Astrocyte (in vitro differentiated cells and primary cell): Measurements from ENCODE around the gene FGF1. TPM values are rescaled to one million over a fixed set of nuclear protein-coding genes. Genes with fewer than 3 reads are reported as not detected.

Experiments used
- DNase-seq: peaks from one replicate; pipeline ENCODE4 v3.0.0-alpha.2; 2010; ENCODE audit warnings: low read depth
- FAIRE-seq: peaks from 2 replicates; lab custom pipeline; 2011; peaks lifted over from hg19 to GRCh38; lab: Jason Lieb, UNC
- H2AFZ ChIP-seq: 2 replicates; pipeline ENCODE4 v1.6.0; 2012; ENCODE audit warnings: low read depth, low read length, inconsistent platforms
- H3K27ac ChIP-seq: 2 replicates; pipeline ENCODE4 v1.5.1; 2011; ENCODE audit warnings: low read depth, low read length, inconsistent platforms
- H3K27me3 ChIP-seq: 2 replicates; pipeline ENCODE4 v1.6.0; 2011; ENCODE audit warnings: low read length, inconsistent platforms; ENCODE audit not compliant: insufficient read depth
- H3K36me3 ChIP-seq: 2 replicates; pipeline ENCODE4 v1.5.1; 2011; ENCODE audit warnings: low read length, inconsistent platforms; ENCODE audit not compliant: insufficient read depth
- H3K4me1 ChIP-seq: 2 replicates; pipeline ENCODE4 v1.5.1; 2011; ENCODE audit warnings: low read length, inconsistent platforms; ENCODE audit not compliant: insufficient read depth
- H3K4me2 ChIP-seq: 2 replicates; pipeline ENCODE4 v1.6.0; 2012; ENCODE audit warnings: low read length, inconsistent platforms
- H3K4me3 ChIP-seq: 2 replicates; pipeline ENCODE4 v1.5.1; 2011; ENCODE audit warnings: low read depth, mild to moderate bottlenecking, low read length, inconsistent platforms; ENCODE audit not compliant: insufficient read depth
- H3K79me2 ChIP-seq: 2 replicates; pipeline ENCODE4 v1.6.0; 2012; ENCODE audit warnings: mild to moderate bottlenecking, low read length, inconsistent platforms; ENCODE audit not compliant: insufficient read depth
- H3K9ac ChIP-seq: 2 replicates; pipeline ENCODE4 v1.6.0; 2012; ENCODE audit warnings: mild to moderate bottlenecking, low read length, inconsistent platforms
- H3K9me3 ChIP-seq: 2 replicates; pipeline ENCODE4 v1.5.1; 2012; ENCODE audit warnings: low read depth, mild to moderate bottlenecking, low read length, inconsistent platforms; ENCODE audit not compliant: insufficient read depth
- H4K20me1 ChIP-seq: 2 replicates; pipeline ENCODE4 v1.6.0; 2012; ENCODE audit warnings: low read length, inconsistent platforms; ENCODE audit not compliant: insufficient read depth
- H3K27ac Mint-ChIP-seq: one replicate; pipeline ENCODE4 v1.8.0; 2021; ENCODE audit warnings: mild to moderate bottlenecking, mixed read lengths; ENCODE audit not compliant: unreplicated experiment
- H3K27me3 Mint-ChIP-seq: one replicate; pipeline ENCODE4 v1.8.0; 2021; ENCODE audit warnings: low read depth, mixed read lengths; ENCODE audit not compliant: unreplicated experiment
- H3K36me3 Mint-ChIP-seq: one replicate; pipeline ENCODE4 v1.8.0; 2021; ENCODE audit warnings: low read depth, mixed read lengths; ENCODE audit not compliant: unreplicated experiment
- H3K4me1 Mint-ChIP-seq: one replicate; pipeline ENCODE4 v1.8.0; 2021; ENCODE audit warnings: low read depth, mixed read lengths; ENCODE audit not compliant: unreplicated experiment
- H3K4me3 Mint-ChIP-seq: one replicate; pipeline ENCODE4 v1.8.0; 2021; ENCODE audit warnings: mild to moderate bottlenecking, moderate library complexity, mixed read lengths; ENCODE audit not compliant: unreplicated experiment
- H3K9me3 Mint-ChIP-seq: one replicate; pipeline ENCODE4 v1.8.0; 2021; ENCODE audit warnings: mild to moderate bottlenecking, mixed read lengths; ENCODE audit not compliant: unreplicated experiment
- EZH2 ChIP-seq: IDR thresholded peaks from 2 replicates; pipeline ENCODE4 v1.6.1; 2012; ENCODE audit warnings: mild to moderate bottlenecking, low read length, inconsistent platforms; ENCODE audit not compliant: insufficient read depth
- total RNA-seq: library from RNA; stranded (reverse); gene quantifications from 2 replicates; pipeline ENCODE4 v1.2.1, GENCODE V29; 2021
- TF ChIP-seq, protein P1 (sequence below): IDR thresholded peaks from 2 replicates; pipeline ENCODE4 v1.5.1; 2011; ENCODE audit warnings: low read depth, mild to moderate bottlenecking, inconsistent platforms, low read length, moderate library complexity; ENCODE audit not compliant: insufficient read depth

FGF1 gene
- total RNA-seq, 1 donor from 2014 or later, result 70.9 TPM

DNA sequence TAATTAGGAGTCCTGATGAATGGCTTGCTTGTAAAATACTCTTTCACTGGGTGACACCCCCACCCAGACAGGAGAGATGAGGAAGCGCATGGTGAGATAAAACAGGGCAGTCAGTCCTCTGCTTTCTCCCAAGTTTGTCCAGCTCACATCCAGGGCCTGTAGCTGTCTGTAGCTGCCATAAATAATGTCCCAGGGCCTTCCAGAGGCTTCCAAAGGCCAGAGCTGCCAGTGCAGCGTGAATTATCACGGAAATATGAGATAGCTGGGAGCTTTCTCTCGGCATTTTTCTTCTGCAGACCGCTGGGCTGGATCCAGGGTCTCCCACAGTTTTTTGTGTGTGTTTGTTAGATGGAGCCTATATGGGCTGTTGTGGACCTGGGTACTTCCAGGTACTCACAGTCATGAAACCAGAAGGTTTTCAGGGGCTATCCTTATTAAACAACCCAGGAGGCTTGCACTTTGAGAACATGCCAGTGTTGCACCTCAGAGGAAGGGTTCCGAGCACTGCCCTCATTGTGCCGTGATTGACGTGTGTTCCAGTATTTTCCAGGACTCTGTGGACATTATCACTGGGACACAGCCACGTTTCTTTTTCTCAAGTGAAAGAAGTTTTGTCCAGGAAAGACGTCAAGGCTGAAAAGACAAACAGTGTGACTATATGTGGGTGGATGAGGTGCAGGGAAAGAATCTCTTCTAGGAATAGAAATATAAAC lies 117.5 kb downstream of the FGF1 start:
- Histone ChIP-seq H3K4me1 (peaks cover 3% of the 10 kb centered on the region), H3K4me2 (peak overlapping the region; percentile 17), H3K4me3 (no peak overlapping the region), H3K79me2 (no peaks in the 10 kb centered on the region), H3K9ac (peak overlapping the region; percentile 14), H3K9me3 (no peaks in the 10 kb centered on the region), H3K27ac (peak overlapping the region; percentile 32), H4K20me1 (no peaks in the 10 kb centered on the region), H2AFZ (peak overlapping the region; percentile 70), H3K36me3 (no peaks in the 10 kb centered on the region), H3K27me3 (no peaks in the 10 kb centered on the region)
- Mint-ChIP-seq H3K4me1 (peaks cover 15% of the 10 kb centered on the region), H3K4me3 (no peak overlapping the region), H3K9me3 (no peaks in the 10 kb centered on the region), H3K27ac (peak overlapping the region; percentile 80), H3K27me3 (peaks cover 5% of the 10 kb centered on the region), H3K36me3 (no peaks in the 10 kb centered on the region)
- no peak for TF ChIP-seq EZH2
- TF ChIP-seq, protein P1, sequence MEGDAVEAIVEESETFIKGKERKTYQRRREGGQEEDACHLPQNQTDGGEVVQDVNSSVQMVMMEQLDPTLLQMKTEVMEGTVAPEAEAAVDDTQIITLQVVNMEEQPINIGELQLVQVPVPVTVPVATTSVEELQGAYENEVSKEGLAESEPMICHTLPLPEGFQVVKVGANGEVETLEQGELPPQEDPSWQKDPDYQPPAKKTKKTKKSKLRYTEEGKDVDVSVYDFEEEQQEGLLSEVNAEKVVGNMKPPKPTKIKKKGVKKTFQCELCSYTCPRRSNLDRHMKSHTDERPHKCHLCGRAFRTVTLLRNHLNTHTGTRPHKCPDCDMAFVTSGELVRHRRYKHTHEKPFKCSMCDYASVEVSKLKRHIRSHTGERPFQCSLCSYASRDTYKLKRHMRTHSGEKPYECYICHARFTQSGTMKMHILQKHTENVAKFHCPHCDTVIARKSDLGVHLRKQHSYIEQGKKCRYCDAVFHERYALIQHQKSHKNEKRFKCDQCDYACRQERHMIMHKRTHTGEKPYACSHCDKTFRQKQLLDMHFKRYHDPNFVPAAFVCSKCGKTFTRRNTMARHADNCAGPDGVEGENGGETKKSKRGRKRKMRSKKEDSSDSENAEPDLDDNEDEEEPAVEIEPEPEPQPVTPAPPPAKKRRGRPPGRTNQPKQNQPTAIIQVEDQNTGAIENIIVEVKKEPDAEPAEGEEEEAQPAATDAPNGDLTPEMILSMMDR, result no peak
- no peak for FAIRE-seq
- peak; percentile 76 for DNase-seq

DNA sequence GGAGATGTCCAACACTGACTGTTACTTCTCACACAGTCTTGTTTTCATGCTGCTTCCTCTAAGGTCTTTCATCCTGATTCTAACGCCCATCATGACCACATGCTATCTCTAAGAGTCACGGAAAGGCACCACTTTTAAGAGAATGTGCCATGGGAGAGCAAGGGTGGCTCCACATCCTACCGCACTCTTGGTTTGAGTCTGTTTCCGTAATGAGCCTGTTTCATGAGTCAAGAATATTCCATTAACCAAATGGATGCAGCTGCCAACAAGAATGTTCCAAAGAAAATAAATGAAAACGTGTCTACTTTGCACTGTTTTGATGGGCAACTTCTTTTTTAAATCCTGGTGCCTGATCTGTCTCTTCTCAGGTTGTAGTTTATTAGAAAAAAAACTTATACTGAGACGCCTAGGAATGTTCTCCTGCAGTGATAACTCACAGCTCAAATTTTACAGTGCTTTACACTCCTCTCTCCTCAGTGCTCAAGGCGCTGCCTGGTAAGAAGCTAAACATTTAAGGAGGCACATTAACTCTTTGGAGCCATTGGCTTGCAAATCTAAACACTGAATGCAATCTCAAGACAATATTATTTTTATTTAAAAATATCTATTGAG lies 124.3 kb downstream of the FGF1 start:
- peak; percentile 65 for FAIRE-seq
- Histone ChIP-seq H3K4me3 (no peak overlapping the region), H3K4me1 (peaks cover 13% of the 10 kb centered on the region), H2AFZ (no peak overlapping the region), H3K36me3 (no peaks in the 10 kb centered on the region), H4K20me1 (no peaks in the 10 kb centered on the region), H3K4me2 (peak overlapping the region; percentile 48), H3K9me3 (no peaks in the 10 kb centered on the region), H3K27ac (peak overlapping the region; percentile 13), H3K79me2 (no peaks in the 10 kb centered on the region), H3K9ac (no peak overlapping the region), H3K27me3 (no peaks in the 10 kb centered on the region)
- Mint-ChIP-seq H3K4me1 (peaks cover 7% of the 10 kb centered on the region), H3K27ac (no peak overlapping the region), H3K9me3 (peaks cover 2% of the 10 kb centered on the region), H3K27me3 (peaks cover 8% of the 10 kb centered on the region), H3K4me3 (no peak overlapping the region), H3K36me3 (no peaks in the 10 kb centered on the region)
- DNase-seq, result peak; percentile 74
- no peak for TF ChIP-seq EZH2
- TF ChIP-seq, protein P1, result no peak

DNA sequence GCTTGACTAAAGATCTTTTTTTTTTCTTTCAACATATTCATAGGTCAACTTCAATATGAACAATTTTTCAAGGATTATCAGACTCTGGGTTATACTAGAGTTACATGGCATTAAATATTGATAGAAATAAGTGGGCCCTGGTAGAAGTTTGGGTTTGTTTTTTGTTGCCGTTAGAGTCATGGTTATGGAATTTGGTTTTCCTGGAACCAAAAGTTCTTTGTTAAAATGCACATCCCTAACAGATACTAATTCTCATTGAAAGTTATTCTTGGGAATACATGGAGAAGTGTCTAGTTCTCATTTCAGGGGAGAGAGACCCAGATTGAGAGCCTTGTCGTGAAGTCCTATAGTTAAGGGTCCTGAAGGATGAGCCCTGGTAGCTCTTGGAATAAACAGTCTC lies 124.9 kb downstream of the FGF1 start:
- Histone ChIP-seq H4K20me1 (no peaks in the 10 kb centered on the region), H3K4me3 (no peak overlapping the region), H3K9ac (no peak overlapping the region), H3K36me3 (no peaks in the 10 kb centered on the region), H3K4me2 (peak overlapping the region; percentile 48), H3K9me3 (no peaks in the 10 kb centered on the region), H3K27ac (peak overlapping the region; percentile 13), H3K4me1 (peaks cover 13% of the 10 kb centered on the region), H3K79me2 (no peaks in the 10 kb centered on the region), H3K27me3 (no peaks in the 10 kb centered on the region), H2AFZ (no peak overlapping the region)
- no peak overlapping the region for H3K4me3 Mint-ChIP-seq
- DNase-seq (no peak), FAIRE-seq (no peak)
- peaks cover 7% of the 10 kb centered on the region for H3K4me1 Mint-ChIP-seq
- no peak overlapping the region for H3K27ac Mint-ChIP-seq
- no peaks in the 10 kb centered on the region for H3K36me3 Mint-ChIP-seq
- peaks cover 2% of the 10 kb centered on the region for H3K9me3 Mint-ChIP-seq
- TF ChIP-seq, protein P1, result no peak
- no peak for TF ChIP-seq EZH2
- H3K27me3 Mint-ChIP-seq, result peaks cover 8% of the 10 kb centered on the region
